Brain microvascular endothelial cell (primary cell): ENCODE measurements around the gene NEU4.

Source experiments
- DNase-seq: peaks from one replicate; pipeline ENCODE4 v3.0.0-alpha.2; 2020
- H3K27ac ChIP-seq: fragments of 250-450 bp; sonication (Bioruptor Pico); 2 replicates; pipeline ENCODE4 v1.5.1; 2020; ENCODE audit warnings: mild to moderate bottlenecking, moderate library complexity
- H3K27me3 ChIP-seq: fragments of 250-450 bp; sonication (Bioruptor Pico); replicated peaks from 2 replicates; pipeline ENCODE4 v1.5.1; 2020; ENCODE audit warnings: mild to moderate bottlenecking
- H3K36me3 ChIP-seq: fragments of 250-450 bp; sonication (Bioruptor Pico); replicated peaks from 2 replicates; pipeline ENCODE4 v1.5.1; 2020; ENCODE audit warnings: mild to moderate bottlenecking
- H3K4me3 ChIP-seq: 2 replicates; pipeline ENCODE4 v1.5.1; 2011; ENCODE audit warnings: low read depth, mild to moderate bottlenecking, control low read depth, low read length, moderate library complexity
- CTCF ChIP-seq: IDR thresholded peaks from 2 replicates; pipeline ENCODE4 v1.5.1; 2011; ENCODE audit warnings: low read depth, mild to moderate bottlenecking, moderate library complexity, low read length, control low read depth, inconsistent platforms; ENCODE audit errors: missing control alignments
- in situ Hi-C: cut with HindIII; loops from 2 replicates; pipeline ENCODE4 v1.10.0; 2017; ENCODE audit warnings: low sequenced_read_pairs, low pct_ligation_motif_present

Gene NEU4

GRCh38 chr2:241793385-241793784 is 15.6 kb upstream of the NEU4 start:
- Histone ChIP-seq H3K4me3 (no peak overlapping the region), H3K36me3 (no peaks in the 10 kb centered on the region), H3K27me3 (no peaks in the 10 kb centered on the region), H3K27ac (no peak overlapping the region)
- no peak for TF ChIP-seq CTCF
- no peak for DNase-seq
- in situ Hi-C loops: no loop called here

- H3K36me3 ChIP-seq: no peaks in the 10 kb centered on the region
- H3K27ac ChIP-seq: no peak overlapping the region
- H3K27me3 ChIP-seq: no peaks in the 10 kb centered on the region
- H3K4me3 ChIP-seq: no peak overlapping the region
- DNase-seq: no peak
- in situ Hi-C loops: no loop called here
- TF ChIP-seq CTCF: no peak
Observed at GRCh38 chr2:241794250-241794823, 14.7 kb upstream of the NEU4 start.

GRCh38 chr2:241795021-241795999 is 13.7 kb upstream of the NEU4 start:
- no peak overlapping the region for H3K4me3 ChIP-seq
- no peaks in the 10 kb centered on the region for H3K27me3 ChIP-seq
- in situ Hi-C loops: no loop called here
- TF ChIP-seq CTCF: no peak
- no peaks in the 10 kb centered on the region for H3K36me3 ChIP-seq
- H3K27ac ChIP-seq: no peak overlapping the region
- no peak for DNase-seq

GRCh38 chr2:241796209-241796608 is 12.8 kb upstream of the NEU4 start:
- no peak for DNase-seq
- in situ Hi-C loops: no loop called here
- no peak for TF ChIP-seq CTCF
- Histone ChIP-seq H3K36me3 (no peaks in the 10 kb centered on the region), H3K27ac (no peak overlapping the region), H3K4me3 (no peak overlapping the region), H3K27me3 (no peaks in the 10 kb centered on the region)

GRCh38 chr2:241796610-241797138 is 12.3 kb upstream of the NEU4 start:
- no peak for DNase-seq
- Histone ChIP-seq H3K27me3 (no peaks in the 10 kb centered on the region), H3K36me3 (no peaks in the 10 kb centered on the region), H3K4me3 (no peak overlapping the region), H3K27ac (no peak overlapping the region)
- in situ Hi-C loops: no loop called here
- no peak for TF ChIP-seq CTCF
